H1 (cell line): ENCODE results near the gene SLC9A3. TPM values are rescaled to one million over a fixed set of nuclear protein-coding genes. Genes with fewer than 3 reads are reported as not detected.
"Not testable (repeated sequence)": the region's sequence is repeated elsewhere in the genome, so short reads cannot be mapped to it uniquely, and the experiment has no call there.

Experiments used
- CTCF ChIA-PET: fragments of 300-600 bp; sonication (Branson Sonifier 250); formaldehyde crosslinking; loops from one replicate; lab custom pipeline; 2021; ENCODE audit not compliant: partially characterized antibody; lab: Charles Lee
- POLR2A ChIA-PET: fragments of 300-600 bp; sonication (Branson Sonifier 250); formaldehyde crosslinking; loops from one replicate; lab custom pipeline; 2021; ENCODE audit warnings: inconsistent platforms; ENCODE audit not compliant: partially characterized antibody; lab: Charles Lee
- DNase-seq, 2 experiments: peaks; one replicate each; pipeline versions ENCODE4 v3.0.0 to v3.0.0-alpha.2; 2010 to 2022; ENCODE audit warnings: low spot score in 2 of 2, low read depth in 1 of 2, mixed read lengths in 1 of 2
- FAIRE-seq: peaks from 2 replicates; lab custom pipeline; 2011; peaks lifted over from hg19 to GRCh38; lab: Jason Lieb, UNC
- H2AFZ ChIP-seq: 2 replicates; pipeline ENCODE4 v1.8.1; 2012; ENCODE audit warnings: low read length, inconsistent platforms
- H2AK5ac ChIP-seq: 2 replicates; pipeline ENCODE4 v1.6.1; 2013; ENCODE audit warnings: low read depth, low read length
- H2BK120ac ChIP-seq: replicated peaks from 2 replicates; pipeline ENCODE3; 2013; ENCODE audit warnings: low read depth, low read length, inconsistent platforms
- H2BK12ac ChIP-seq: 2 replicates; pipeline ENCODE4 v1.6.1; 2013; ENCODE audit warnings: low read depth, low read length
- H2BK15ac ChIP-seq: 2 replicates; pipeline ENCODE4 v1.6.1; 2013; ENCODE audit warnings: low read length
- H2BK20ac ChIP-seq: 2 replicates; pipeline ENCODE4 v1.6.1; 2013; ENCODE audit warnings: low read length
- H2BK5ac ChIP-seq: 2 replicates; pipeline ENCODE4 v1.6.1; 2013; ENCODE audit warnings: low read depth, low read length
- H3K14ac ChIP-seq: 2 replicates; pipeline ENCODE4 v1.6.1; 2013; ENCODE audit warnings: inconsistent platforms; ENCODE audit not compliant: insufficient read length
- H3K18ac ChIP-seq: 2 replicates; pipeline ENCODE4 v1.6.1; 2013; ENCODE audit warnings: low read length; ENCODE audit errors: extremely low read depth
- H3K23ac ChIP-seq: 2 replicates; pipeline ENCODE4 v1.6.1; 2013; ENCODE audit warnings: inconsistent platforms; ENCODE audit not compliant: insufficient read length
- H3K23me2 ChIP-seq: 2 replicates; pipeline ENCODE4 v1.6.1; 2013; ENCODE audit warnings: low read depth, low read length
- H3K27ac ChIP-seq: 2 replicates; pipeline ENCODE4 v1.6.1; 2011; ENCODE audit warnings: low read depth, low read length, inconsistent platforms
- H3K27me3 ChIP-seq, 4 experiments: replicated peaks in 1 of 4; 1 replicate in 1 of 4; 2 replicates in 3 of 4; pipeline versions ENCODE4 v1.6.1 to v1.8.1; 2011 to 2013; ENCODE audit warnings: low read length in 3 of 4, mild to moderate bottlenecking in 3 of 4, inconsistent platforms in 2 of 4, mixed read lengths in 2 of 4, moderate library complexity in 1 of 4; ENCODE audit not compliant: control insufficient read depth in 3 of 4, insufficient read depth in 3 of 4; ENCODE audit errors: extremely low read depth in 1 of 4
- H3K36me3 ChIP-seq, 4 experiments: 2 replicates each; pipeline versions ENCODE4 v1.6.1 to v1.8.1; 2011 to 2013; ENCODE audit warnings: mild to moderate bottlenecking in 4 of 4, low read length in 3 of 4, moderate library complexity in 2 of 4, control low read depth in 1 of 4, inconsistent platforms in 1 of 4; ENCODE audit not compliant: insufficient read depth in 4 of 4, control insufficient read depth in 2 of 4
- H3K4ac ChIP-seq: replicated peaks from 2 replicates; pipeline ENCODE3; 2013; ENCODE audit warnings: low read length, low read depth, mixed read lengths, inconsistent platforms; ENCODE audit not compliant: insufficient read length
- H3K4me1 ChIP-seq, 4 experiments: replicated peaks in 1 of 4; 1 replicate in 1 of 4; 2 replicates in 3 of 4; pipeline versions ENCODE4 v1.6.1 to v1.8.1; 2011 to 2013; ENCODE audit warnings: low read length in 3 of 4, inconsistent platforms in 2 of 4, mixed read lengths in 1 of 4; ENCODE audit not compliant: insufficient read depth in 4 of 4, control insufficient read depth in 3 of 4
- H3K4me2 ChIP-seq, 2 experiments: 2 replicates each; pipeline versions ENCODE4 v1.6.1 to v1.8.1; 2011 to 2013; ENCODE audit warnings: low read depth in 2 of 2, low read length in 2 of 2, control low read depth in 1 of 2, inconsistent platforms in 1 of 2, mild to moderate bottlenecking in 1 of 2; ENCODE audit not compliant: insufficient read depth in 1 of 2
- H3K4me3 ChIP-seq, 4 experiments: fragments of 200-600, 300-600 bp in 1 of 4; sonication (generic), shearing (Covaris generic), sonication (Bioruptor Twin) in 1 of 4; 2 replicates each; pipeline versions ENCODE4 v1.5.1 to v1.8.1; 2011 to 2016; ENCODE audit warnings: low read length in 4 of 4, low read depth in 3 of 4, control low read depth in 2 of 4, inconsistent platforms in 2 of 4, mild to moderate bottlenecking in 2 of 4, mixed read lengths in 1 of 4, moderate library complexity in 1 of 4; ENCODE audit not compliant: insufficient read depth in 2 of 4; ENCODE audit errors: extremely low read depth in 1 of 4
- H3K56ac ChIP-seq: replicated peaks from 2 replicates; pipeline ENCODE3; 2013; ENCODE audit warnings: low read depth, mild to moderate bottlenecking, mixed read lengths, low read length, inconsistent platforms; ENCODE audit not compliant: insufficient read length
- H3K79me1 ChIP-seq: 2 replicates; pipeline ENCODE4 v1.6.1; 2013; ENCODE audit warnings: low read depth, low read length, control low read depth
- H3K79me2 ChIP-seq, 2 experiments: 2 replicates each; pipeline versions ENCODE4 v1.6.1 to v1.8.1; 2012 to 2013; ENCODE audit warnings: low read length in 2 of 2, mild to moderate bottlenecking in 2 of 2, inconsistent platforms in 1 of 2; ENCODE audit not compliant: insufficient read depth in 2 of 2, control insufficient read depth in 1 of 2
- H3K9ac ChIP-seq, 4 experiments: replicated peaks in 1 of 4; 1 replicate in 1 of 4; 2 replicates in 3 of 4; pipeline versions ENCODE4 v1.6.1 to v1.8.1; 2011 to 2013; ENCODE audit warnings: low read depth in 3 of 4, low read length in 3 of 4, control low read depth in 2 of 4, mild to moderate bottlenecking in 2 of 4, moderate library complexity in 2 of 4, inconsistent platforms in 1 of 4; ENCODE audit errors: extremely low read depth in 1 of 4
- H3K9me3 ChIP-seq, 2 experiments: 2 replicates each; pipeline versions ENCODE4 v1.6.1 to v1.8.1; 2012 to 2013; ENCODE audit warnings: mild to moderate bottlenecking in 2 of 2, moderate library complexity in 2 of 2, control low read depth in 1 of 2, inconsistent platforms in 1 of 2, low read depth in 1 of 2, low read length in 1 of 2, mixed read lengths in 1 of 2; ENCODE audit not compliant: insufficient read depth in 2 of 2
- H4K20me1 ChIP-seq, 2 experiments: replicated peaks in 1 of 2; 2 replicates each; pipeline versions ENCODE3 to v1.8.1; 2011 to 2013; ENCODE audit warnings: inconsistent platforms in 2 of 2, low read length in 2 of 2, mild to moderate bottlenecking in 1 of 2; ENCODE audit not compliant: insufficient read depth in 2 of 2, control insufficient read depth in 1 of 2
- H4K5ac ChIP-seq: 2 replicates; pipeline ENCODE4 v1.6.1; 2013; ENCODE audit warnings: low read length, low read depth, mixed read lengths, inconsistent platforms; ENCODE audit not compliant: insufficient read length
- H4K8ac ChIP-seq: 2 replicates; pipeline ENCODE4 v1.8.0; 2013; ENCODE audit warnings: mild to moderate bottlenecking, moderate library complexity, low read length, inconsistent platforms; ENCODE audit not compliant: insufficient read depth; ENCODE audit errors: extremely low read depth
- H4K91ac ChIP-seq: replicated peaks from 2 replicates; pipeline ENCODE3; 2013; ENCODE audit warnings: low read length, mixed read lengths, inconsistent platforms; ENCODE audit not compliant: insufficient read length
- CBX5 ChIP-seq: fragments of 300-800, 300-1000 bp; sonication (generic); IDR thresholded peaks from 2 replicates; pipeline ENCODE4 v1.7.1; 2016; ENCODE audit warnings: antibody characterized with exemption, low read length, low read depth
- JUND ChIP-seq: IDR thresholded peaks from 2 replicates; pipeline ENCODE4 v1.6.1; 2011; ENCODE audit warnings: mild to moderate bottlenecking, improper control_type of control experiment, low read length
- YY1 ChIP-seq: IDR thresholded peaks from 2 replicates; pipeline ENCODE4 v1.6.1; 2011; ENCODE audit warnings: low read depth, mild to moderate bottlenecking, low read length
- WGBS, 2 experiments: shearing (Covaris generic) in 1 of 2; methylation state at CpG; one replicate each; pipeline versions ENCODE4 v1.1.6 to v1.1.7; 2013 to 2015; ENCODE audit warnings: low lambda C conversion rate in 2 of 2, mixed read lengths in 2 of 2, inconsistent platforms in 1 of 2, low coverage in 1 of 2, missing lambda C conversion rate in 1 of 2; ENCODE audit not compliant: insufficient replicate concordance in 2 of 2, insufficient coverage in 1 of 2, insufficient read length in 1 of 2; ENCODE audit errors: extremely low coverage in 1 of 2, missing lambda C conversion rate in 1 of 2; 5-methylcytosine and 5-hydroxymethylcytosine counted together
- polyA plus RNA-seq, 7 experiments: library from polyadenylated mRNA; depleted of rRNA in 3 of 7; stranded (reverse) in 5 of 7; unstranded in 2 of 7; fragments of >200 nt in 5 of 7; fragments of 200-250 nt in 2 of 7; gene quantifications; 1 replicate in 5 of 7; 2 replicates in 1 of 7; 4 replicates in 1 of 7; pipeline versions ENCODE4 v1.2.1 to v1.2.3, GENCODE V29; 2011 to 2013; ENCODE audit warnings: missing spikeins in 2 of 7, mixed read lengths in 2 of 7
- total RNA-seq: library from RNA; stranded (reverse); fragmentation: NEBNext Ultra II Directional; extraction: Animal tissue kit (Norgen Biotek cat#: 25700); gene quantifications from 2 replicates; pipeline ENCODE4 v1.2.1, GENCODE V29; 2021
- TF ChIP-seq, protein P1 (sequence below), 3 experiments: IDR thresholded peaks; 1 replicate in 2 of 3; 2 replicates in 1 of 3; pipeline versions ENCODE4 v1.5.1 to v1.6.1; 2011; ENCODE audit warnings: low read length in 3 of 3, mild to moderate bottlenecking in 3 of 3, inconsistent platforms in 2 of 3, low read depth in 1 of 3, moderate library complexity in 1 of 3; ENCODE audit not compliant: insufficient read depth in 1 of 3; ENCODE audit errors: control extremely low read depth in 1 of 3

Gene SLC9A3
- total and polyA plus RNA-seq, 2 of the 8 experiments (the other 6 are each of a cell fraction or from before 2014, with no cell fraction given): 0.95 to 1.0 TPM

DNA sequence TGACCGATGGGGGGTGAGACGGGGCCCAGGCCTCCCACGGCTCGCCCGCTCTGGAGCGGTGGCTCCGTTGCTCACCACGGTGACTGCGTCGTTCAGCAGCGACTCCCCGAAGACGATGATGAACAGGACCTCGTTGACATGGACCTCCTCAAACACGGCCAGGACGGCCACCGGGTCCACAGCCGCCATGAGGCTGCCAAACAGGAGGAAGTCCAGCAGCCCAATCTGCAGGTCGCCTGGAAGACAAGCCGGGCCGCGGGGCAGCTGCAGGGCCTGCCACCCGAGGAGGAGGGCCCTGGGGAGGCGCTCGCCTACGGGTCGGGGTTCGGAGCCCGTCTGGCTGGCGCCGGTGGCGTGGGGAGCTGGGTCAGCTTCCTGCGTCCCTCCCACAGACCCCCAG, 36.0 kb downstream of the SLC9A3 start (continued):
- TF ChIP-seq YY1 (no peak), CBX5 (no peak), JUND (no peak)
- TF ChIP-seq, protein P1, sequence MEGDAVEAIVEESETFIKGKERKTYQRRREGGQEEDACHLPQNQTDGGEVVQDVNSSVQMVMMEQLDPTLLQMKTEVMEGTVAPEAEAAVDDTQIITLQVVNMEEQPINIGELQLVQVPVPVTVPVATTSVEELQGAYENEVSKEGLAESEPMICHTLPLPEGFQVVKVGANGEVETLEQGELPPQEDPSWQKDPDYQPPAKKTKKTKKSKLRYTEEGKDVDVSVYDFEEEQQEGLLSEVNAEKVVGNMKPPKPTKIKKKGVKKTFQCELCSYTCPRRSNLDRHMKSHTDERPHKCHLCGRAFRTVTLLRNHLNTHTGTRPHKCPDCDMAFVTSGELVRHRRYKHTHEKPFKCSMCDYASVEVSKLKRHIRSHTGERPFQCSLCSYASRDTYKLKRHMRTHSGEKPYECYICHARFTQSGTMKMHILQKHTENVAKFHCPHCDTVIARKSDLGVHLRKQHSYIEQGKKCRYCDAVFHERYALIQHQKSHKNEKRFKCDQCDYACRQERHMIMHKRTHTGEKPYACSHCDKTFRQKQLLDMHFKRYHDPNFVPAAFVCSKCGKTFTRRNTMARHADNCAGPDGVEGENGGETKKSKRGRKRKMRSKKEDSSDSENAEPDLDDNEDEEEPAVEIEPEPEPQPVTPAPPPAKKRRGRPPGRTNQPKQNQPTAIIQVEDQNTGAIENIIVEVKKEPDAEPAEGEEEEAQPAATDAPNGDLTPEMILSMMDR (IDR thresholded peaks at IDR 0.05; ENCODE audit: control extremely low read depth in 1 of 3, insufficient read depth in 1 of 3, low read depth in 1 of 3, low read length in 3 of 3): no peak

DNA sequence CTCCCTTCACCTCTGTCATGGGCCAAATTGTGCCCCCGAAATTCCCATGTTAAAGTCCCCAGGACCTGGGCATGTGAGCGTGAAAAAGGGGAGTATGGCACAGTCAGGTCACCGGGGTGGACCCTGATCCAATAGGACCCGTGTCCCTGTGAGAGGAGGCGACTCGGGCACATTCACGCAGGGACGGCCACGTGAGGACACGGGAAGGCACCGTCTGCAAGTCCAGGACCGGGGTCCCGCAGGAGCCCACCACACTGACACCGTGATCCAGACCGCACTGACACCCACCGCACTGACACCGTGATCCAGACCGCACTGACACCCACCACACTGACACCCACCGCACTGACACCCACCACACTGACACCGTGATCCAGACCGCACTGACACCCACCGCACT, 37.7 kb downstream of the SLC9A3 start:
- WGBS, 2 experiments: 99% methylated on average over 14 of the region's 22 CpGs; no CpG with 5 or more reads in 1 of the 2 experiments
- H4K20me1 ChIP-seq, H3K23me2 ChIP-seq, H2BK12ac ChIP-seq, H3K9me3 ChIP-seq, H3K4ac ChIP-seq, H4K8ac ChIP-seq, H3K27ac ChIP-seq, H3K27me3 ChIP-seq, H3K36me3 ChIP-seq, H3K14ac ChIP-seq, H3K56ac ChIP-seq, POLR2A ChIA-PET, FAIRE-seq, H2BK120ac ChIP-seq, H2BK20ac ChIP-seq, H2AFZ ChIP-seq, H3K79me2 ChIP-seq, H3K4me1 ChIP-seq, DNase-seq, H3K4me3 ChIP-seq, H3K18ac ChIP-seq, H3K4me2 ChIP-seq, H2AK5ac ChIP-seq, H3K79me1 ChIP-seq, H2BK5ac ChIP-seq, H4K5ac ChIP-seq, H3K23ac ChIP-seq, CTCF ChIA-PET, H4K91ac ChIP-seq, H2BK15ac ChIP-seq, H3K9ac ChIP-seq: not testable (repeated sequence)
